PC-3 (cell line): ENCODE measurements around the gene CYP2S1.

Source experiments
- CTCF ChIP-seq: fragments of 300-600 bp; sonication (generic); conservative IDR thresholded peaks from 2 replicates; pipeline ENCODE4 v1.5.1; 2017; ENCODE audit warnings: antibody characterized with exemption, low read depth, mild to moderate bottlenecking, low read length
- EZH2phosphoT487 ChIP-seq: fragments of 300-600 bp; sonication (generic); IDR thresholded peaks from 2 replicates; pipeline ENCODE4 v1.6.1; 2018; ENCODE audit warnings: mild to moderate bottlenecking, antibody characterized with exemption, low read length, borderline replicate concordance

- TF ChIP-seq CTCF = no peak
- TF ChIP-seq EZH2phosphoT487 = no peak
Observed at GRCh38 chr19:41172297-41173164, 20.5 kb upstream of the CYP2S1 start.
